H9 (cell line): ENCODE data around the gene WDR48. TPM values are rescaled to one million over a fixed set of nuclear protein-coding genes. Genes with fewer than 3 reads are reported as not detected.

Experiments
- DNase-seq: peaks from one replicate; pipeline ENCODE4 v3.0.0-alpha.2; 2017
- H2AFZ ChIP-seq: one replicate; pipeline ENCODE4 v1.6.1; 2013; ENCODE audit warnings: mild to moderate bottlenecking, low read length, control low read depth, moderate library complexity
- H2AK5ac ChIP-seq: 2 replicates; pipeline ENCODE4 v1.6.1; 2013; ENCODE audit warnings: low read length, control low read depth, mixed read lengths; ENCODE audit not compliant: insufficient read length
- H2BK120ac ChIP-seq: one replicate; pipeline ENCODE4 v1.6.1; 2013; ENCODE audit warnings: low read depth, mild to moderate bottlenecking, low read length, control low read depth, inconsistent platforms; ENCODE audit not compliant: poor library complexity, severe bottlenecking
- H2BK12ac ChIP-seq: 2 replicates; pipeline ENCODE4 v1.6.1; 2013; ENCODE audit warnings: low read length, control low read depth, mixed read lengths, low read depth; ENCODE audit not compliant: insufficient read length
- H2BK15ac ChIP-seq: 2 replicates; pipeline ENCODE4 v1.6.1; 2013; ENCODE audit warnings: low read depth, low read length, control low read depth
- H2BK20ac ChIP-seq: one replicate; pipeline ENCODE4 v1.6.1; 2013; ENCODE audit warnings: low read depth, mild to moderate bottlenecking, low read length, control low read depth, inconsistent platforms; ENCODE audit not compliant: poor library complexity, severe bottlenecking
- H2BK5ac ChIP-seq: 2 replicates; pipeline ENCODE4 v1.6.1; 2013; ENCODE audit warnings: low read length, control low read depth, mixed read lengths; ENCODE audit not compliant: insufficient read length
- H3K14ac ChIP-seq: 2 replicates; pipeline ENCODE4 v1.6.1; 2013; ENCODE audit warnings: low read length, control low read depth; ENCODE audit not compliant: insufficient read depth
- H3K18ac ChIP-seq: 2 replicates; pipeline ENCODE4 v1.6.1; 2013; ENCODE audit warnings: low read depth, mild to moderate bottlenecking, mixed read lengths, low read length, control low read depth; ENCODE audit not compliant: insufficient read length
- H3K23ac ChIP-seq: 2 replicates; pipeline ENCODE4 v1.6.1; 2013; ENCODE audit warnings: low read length, control low read depth, mixed read lengths, low read depth; ENCODE audit not compliant: insufficient read length
- H3K23me2 ChIP-seq: 2 replicates; pipeline ENCODE4 v1.6.1; 2013; ENCODE audit warnings: low read depth, mild to moderate bottlenecking, mixed read lengths, low read length, control low read depth; ENCODE audit not compliant: insufficient read length, poor library complexity, severe bottlenecking
- H3K27ac ChIP-seq: 2 replicates; pipeline ENCODE4 v1.5.1; 2013; ENCODE audit warnings: low read length, control low read depth, mixed read lengths, low read depth; ENCODE audit not compliant: insufficient read length
- H3K27me3 ChIP-seq: 2 replicates; pipeline ENCODE4 v1.6.1; 2013; ENCODE audit warnings: low read length, control low read depth, inconsistent platforms; ENCODE audit not compliant: insufficient read depth
- H3K4ac ChIP-seq: 2 replicates; pipeline ENCODE4 v1.6.1; 2013; ENCODE audit warnings: low read depth, mild to moderate bottlenecking, control low read depth, inconsistent platforms, low read length, moderate library complexity
- H3K4me1 ChIP-seq: 2 replicates; pipeline ENCODE4 v1.6.1; 2013; ENCODE audit warnings: low read length, control low read depth, inconsistent platforms; ENCODE audit not compliant: insufficient read depth
- H3K4me2 ChIP-seq: 2 replicates; pipeline ENCODE4 v1.6.1; 2013; ENCODE audit warnings: low read length, control low read depth, mixed read lengths; ENCODE audit not compliant: insufficient read length, insufficient read depth
- H3K56ac ChIP-seq: 2 replicates; pipeline ENCODE4 v1.6.1; 2013; ENCODE audit warnings: low read depth, mild to moderate bottlenecking, mixed read lengths, low read length, control low read depth; ENCODE audit not compliant: insufficient read length
- H3K79me1 ChIP-seq: 2 replicates; pipeline ENCODE4 v1.6.1; 2013; ENCODE audit warnings: low read depth, mild to moderate bottlenecking, moderate library complexity, low read length, control low read depth, inconsistent platforms; ENCODE audit not compliant: insufficient read depth, poor library complexity, severe bottlenecking
- H3K79me2 ChIP-seq: 2 replicates; pipeline ENCODE4 v1.6.1; 2013; ENCODE audit warnings: low read length, control low read depth, inconsistent platforms; ENCODE audit not compliant: insufficient read depth
- H3K9ac ChIP-seq: 2 replicates; pipeline ENCODE4 v1.6.1; 2013; ENCODE audit warnings: low read length, control low read depth, mixed read lengths; ENCODE audit not compliant: insufficient read length; ENCODE audit errors: extremely low read depth
- H3K9me3 ChIP-seq: one replicate; pipeline ENCODE4 v1.6.1; 2013; ENCODE audit warnings: low read depth, low read length, inconsistent platforms; ENCODE audit not compliant: control insufficient read depth
- H3T11ph ChIP-seq: one replicate; pipeline ENCODE4 v1.6.1; 2013; ENCODE audit warnings: mild to moderate bottlenecking, low read length, control low read depth, inconsistent platforms
- H4K20me1 ChIP-seq: one replicate; pipeline ENCODE4 v1.6.1; 2013; ENCODE audit not compliant: control insufficient read depth, insufficient read length, insufficient read depth
- H4K5ac ChIP-seq: 2 replicates; pipeline ENCODE4 v1.6.1; 2013; ENCODE audit warnings: low read depth, mild to moderate bottlenecking, mixed read lengths, low read length, control low read depth; ENCODE audit not compliant: insufficient read length
- H4K8ac ChIP-seq: replicated peaks from 2 replicates; pipeline ENCODE4 v1.6.1; 2013; ENCODE audit warnings: low read length, control low read depth, mixed read lengths, low read depth; ENCODE audit not compliant: insufficient read length
- H4K91ac ChIP-seq: 2 replicates; pipeline ENCODE4 v1.6.1; 2013; ENCODE audit warnings: low read depth, mild to moderate bottlenecking, moderate library complexity, mixed read lengths, low read length, control low read depth; ENCODE audit not compliant: insufficient read length
- H3K27ac Mint-ChIP-seq, 3 experiments: 2 replicates in 2 of 3; 3 replicates in 1 of 3; pipeline ENCODE4 v1.8.0; 2020 to 2021; ENCODE audit warnings: mixed read lengths in 3 of 3, mild to moderate bottlenecking in 1 of 3, moderate library complexity in 1 of 3
- H3K27me3 Mint-ChIP-seq: 2 replicates; pipeline ENCODE4 v1.8.0; 2021; ENCODE audit warnings: low read depth, mild to moderate bottlenecking, moderate library complexity, mixed read lengths
- H3K36me3 Mint-ChIP-seq, 3 experiments: 2 replicates in 2 of 3; 3 replicates in 1 of 3; pipeline ENCODE4 v1.8.0; 2020 to 2021; ENCODE audit warnings: low read depth in 3 of 3, mixed read lengths in 3 of 3; ENCODE audit not compliant: insufficient read depth in 1 of 3
- H3K4me1 Mint-ChIP-seq, 2 experiments: 2 replicates each; pipeline ENCODE4 v1.8.0; 2020; ENCODE audit warnings: mixed read lengths in 2 of 2
- H3K4me3 Mint-ChIP-seq, 2 experiments: 2 replicates in 1 of 2; 3 replicates in 1 of 2; pipeline ENCODE4 v1.8.0; 2020 to 2021; ENCODE audit warnings: mild to moderate bottlenecking in 2 of 2, mixed read lengths in 2 of 2, moderate library complexity in 1 of 2
- H3K9me3 Mint-ChIP-seq, 2 experiments: 2 replicates in 1 of 2; 3 replicates in 1 of 2; pipeline ENCODE4 v1.8.0; 2020; ENCODE audit warnings: mild to moderate bottlenecking in 2 of 2, mixed read lengths in 2 of 2, moderate library complexity in 1 of 2
- WGBS: extraction: QIAGEN DNeasy Blood & Tissue Kit; methylation state at CpG from one replicate; pipeline ENCODE4 v1.1.7; 2013; ENCODE audit warnings: missing lambda C conversion rate, low lambda C conversion rate, mixed read lengths; ENCODE audit not compliant: insufficient read length; ENCODE audit errors: extremely low coverage; 5-methylcytosine and 5-hydroxymethylcytosine counted together
- total RNA-seq: library from RNA; stranded (reverse); gene quantifications from 2 replicates; pipeline ENCODE4 v1.2.1, GENCODE V29; 2021
- TF ChIP-seq, protein P1 (sequence below): fragments of 200-600 bp; sonication (generic); conservative IDR thresholded peaks from 3 replicates; pipeline ENCODE4 v1.8.0; 2021; ENCODE audit warnings: antibody characterized with exemption, mild to moderate bottlenecking

WDR48 gene
- total RNA-seq, 1 experiment from 2014 or later = 52.7 TPM

- no peak for DNase-seq
- no peak overlapping the region for H4K91ac ChIP-seq
- Mint-ChIP-seq H3K4me1 (peaks cover 0 to 12% of the 10 kb centered on the region in 2 experiments; a peak in 2 of 4 replicates), H3K9me3 (no peaks in the 10 kb centered on the region), H3K27me3 (no peaks in the 10 kb centered on the region; the same call in 1 of the 2 replicates), H3K27ac (no peak overlapping the region), H3K4me3 (no peak overlapping the region), H3K36me3 (peaks cover 14 to 45% (median 32%) of the 10 kb centered on the region in 3 experiments; a peak in 6 of 7 replicates)
- H3K27me3 ChIP-seq = no peaks in the 10 kb centered on the region
- no peak overlapping the region for H3T11ph ChIP-seq
- H3K18ac ChIP-seq = no peak overlapping the region
- no peak overlapping the region for H2BK5ac ChIP-seq
- no peak overlapping the region for H3K27ac ChIP-seq
- H3K79me1 ChIP-seq = no peaks in the 10 kb centered on the region
- H4K5ac ChIP-seq = no peak overlapping the region
- H3K4me1 ChIP-seq = no peaks in the 10 kb centered on the region
- H3K9ac ChIP-seq = no peak overlapping the region
- no peak overlapping the region for H2BK12ac ChIP-seq
- H2BK15ac ChIP-seq = no peak overlapping the region
- TF ChIP-seq, protein P1, sequence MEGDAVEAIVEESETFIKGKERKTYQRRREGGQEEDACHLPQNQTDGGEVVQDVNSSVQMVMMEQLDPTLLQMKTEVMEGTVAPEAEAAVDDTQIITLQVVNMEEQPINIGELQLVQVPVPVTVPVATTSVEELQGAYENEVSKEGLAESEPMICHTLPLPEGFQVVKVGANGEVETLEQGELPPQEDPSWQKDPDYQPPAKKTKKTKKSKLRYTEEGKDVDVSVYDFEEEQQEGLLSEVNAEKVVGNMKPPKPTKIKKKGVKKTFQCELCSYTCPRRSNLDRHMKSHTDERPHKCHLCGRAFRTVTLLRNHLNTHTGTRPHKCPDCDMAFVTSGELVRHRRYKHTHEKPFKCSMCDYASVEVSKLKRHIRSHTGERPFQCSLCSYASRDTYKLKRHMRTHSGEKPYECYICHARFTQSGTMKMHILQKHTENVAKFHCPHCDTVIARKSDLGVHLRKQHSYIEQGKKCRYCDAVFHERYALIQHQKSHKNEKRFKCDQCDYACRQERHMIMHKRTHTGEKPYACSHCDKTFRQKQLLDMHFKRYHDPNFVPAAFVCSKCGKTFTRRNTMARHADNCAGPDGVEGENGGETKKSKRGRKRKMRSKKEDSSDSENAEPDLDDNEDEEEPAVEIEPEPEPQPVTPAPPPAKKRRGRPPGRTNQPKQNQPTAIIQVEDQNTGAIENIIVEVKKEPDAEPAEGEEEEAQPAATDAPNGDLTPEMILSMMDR = no peak
- H4K20me1 ChIP-seq = no peaks in the 10 kb centered on the region
- H2BK20ac ChIP-seq = no peak overlapping the region
- no peak overlapping the region for H3K14ac ChIP-seq
- whole genome bisulfite sequencing = no CpG with 5 or more reads among the region's 1 CpG
- H3K23ac ChIP-seq = no peak overlapping the region
- no peak overlapping the region for H2AK5ac ChIP-seq
- H3K56ac ChIP-seq = no peak overlapping the region
- H2BK120ac ChIP-seq = no peak overlapping the region
- no peak overlapping the region for H2AFZ ChIP-seq
- H3K4me2 ChIP-seq = no peak overlapping the region
- no peak overlapping the region for H3K4ac ChIP-seq
- H3K23me2 ChIP-seq = no peaks in the 10 kb centered on the region
- no peaks in the 10 kb centered on the region for H3K9me3 ChIP-seq
- no peaks in the 10 kb centered on the region for H3K79me2 ChIP-seq
- no peak overlapping the region for H4K8ac ChIP-seq
These were observed 47.4 kb downstream of the WDR48 start for GRCh38 chr3:39099242-39099641.
